ENCODE data around the gene METRN. TPM values are rescaled to one million over a fixed set of nuclear protein-coding genes. Genes with fewer than 3 reads are reported as not detected.
"Not testable (repeated sequence)": the region's sequence is repeated elsewhere in the genome, so short reads cannot be mapped to it uniquely, and the experiment has no call there.

The METRN gene
- total RNA-seq, 1 donor from 2014 or later, result 73.3 TPM

DNA sequence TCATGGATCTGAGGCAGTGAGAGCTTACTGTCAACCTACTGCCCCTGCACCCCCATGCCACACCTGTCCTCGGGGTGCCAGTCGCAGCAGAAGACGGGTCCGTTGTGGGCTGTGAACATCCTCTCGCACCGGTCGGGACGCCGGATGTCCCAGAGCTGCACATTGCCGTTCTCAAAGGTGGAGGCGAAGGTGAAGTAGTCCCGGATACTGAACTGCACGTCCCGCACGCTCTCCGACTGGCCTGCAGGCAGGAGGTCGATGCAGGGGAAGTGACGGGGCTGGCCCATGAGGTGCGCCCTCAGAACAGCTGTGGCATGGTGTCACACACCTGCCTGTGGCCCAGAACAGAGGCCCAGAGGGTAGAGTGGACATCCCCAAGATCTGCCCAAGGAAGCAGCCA, 27.4 kb upstream of the METRN start:
- intact Hi-C loops (cut with DNase I), result no loop called here
- no peak for DNase-seq (ENCODE audit: low spot score)

DNA sequence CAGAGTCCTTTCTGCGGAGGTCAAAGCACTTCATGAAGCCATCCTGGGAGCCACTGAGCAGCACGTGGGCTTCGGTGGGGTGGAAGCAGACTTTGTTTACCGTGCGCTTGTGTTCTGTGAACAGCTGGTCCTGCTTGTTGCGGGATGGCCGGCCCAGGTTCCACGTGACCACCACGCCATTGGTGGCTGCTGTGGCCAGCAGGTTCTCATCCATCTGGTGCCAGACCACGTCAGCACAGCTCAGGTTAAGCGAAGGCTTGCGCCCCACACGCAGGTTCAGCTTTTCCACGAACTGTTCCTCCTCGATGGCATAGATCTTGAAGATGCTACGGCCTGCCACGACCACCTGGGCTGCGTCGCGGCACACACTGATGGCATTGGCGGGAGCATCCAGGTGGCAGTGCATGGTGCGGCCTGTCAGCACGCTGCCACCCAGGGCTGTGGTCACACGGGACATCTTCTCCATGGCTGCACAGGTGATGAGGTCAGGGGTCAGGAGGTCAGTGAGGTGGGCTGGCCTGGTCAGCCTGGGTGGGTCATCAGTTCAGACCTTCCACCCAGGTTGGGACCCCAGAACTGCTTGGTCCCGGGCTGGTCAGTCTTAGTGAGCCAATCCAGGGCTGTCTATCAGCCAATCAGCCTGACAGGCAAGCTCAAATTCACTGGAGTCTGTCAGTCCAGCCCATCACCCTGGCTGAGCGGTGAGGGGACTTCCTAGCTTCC, 25.6 kb upstream of the METRN start:
- DNase-seq (ENCODE audit: low spot score), result no peak
- intact Hi-C loops (cut with DNase I), result no loop called here

DNA sequence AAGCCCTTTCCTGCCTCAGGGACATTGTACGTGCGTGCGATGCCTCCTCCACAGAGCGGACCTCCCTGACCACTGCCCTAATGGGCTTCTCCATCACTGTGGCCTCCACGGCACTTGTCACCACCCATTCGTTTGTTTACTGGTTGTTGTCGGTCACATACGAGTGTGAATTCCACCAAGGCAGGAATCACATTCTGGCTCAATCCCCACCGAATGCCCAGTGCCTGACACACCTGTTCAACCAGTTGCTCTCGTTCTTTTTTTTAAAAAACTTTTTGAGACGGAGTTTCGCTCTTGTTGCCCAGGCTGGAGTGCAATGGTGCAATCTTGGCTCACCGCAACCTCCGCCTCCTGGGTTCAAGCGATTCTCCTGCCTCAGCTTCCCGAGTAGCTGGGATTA, 23.7 kb upstream of the METRN start:
- intact Hi-C loops (cut with DNase I); DNase-seq (ENCODE audit: low spot score): not testable (repeated sequence)

DNA sequence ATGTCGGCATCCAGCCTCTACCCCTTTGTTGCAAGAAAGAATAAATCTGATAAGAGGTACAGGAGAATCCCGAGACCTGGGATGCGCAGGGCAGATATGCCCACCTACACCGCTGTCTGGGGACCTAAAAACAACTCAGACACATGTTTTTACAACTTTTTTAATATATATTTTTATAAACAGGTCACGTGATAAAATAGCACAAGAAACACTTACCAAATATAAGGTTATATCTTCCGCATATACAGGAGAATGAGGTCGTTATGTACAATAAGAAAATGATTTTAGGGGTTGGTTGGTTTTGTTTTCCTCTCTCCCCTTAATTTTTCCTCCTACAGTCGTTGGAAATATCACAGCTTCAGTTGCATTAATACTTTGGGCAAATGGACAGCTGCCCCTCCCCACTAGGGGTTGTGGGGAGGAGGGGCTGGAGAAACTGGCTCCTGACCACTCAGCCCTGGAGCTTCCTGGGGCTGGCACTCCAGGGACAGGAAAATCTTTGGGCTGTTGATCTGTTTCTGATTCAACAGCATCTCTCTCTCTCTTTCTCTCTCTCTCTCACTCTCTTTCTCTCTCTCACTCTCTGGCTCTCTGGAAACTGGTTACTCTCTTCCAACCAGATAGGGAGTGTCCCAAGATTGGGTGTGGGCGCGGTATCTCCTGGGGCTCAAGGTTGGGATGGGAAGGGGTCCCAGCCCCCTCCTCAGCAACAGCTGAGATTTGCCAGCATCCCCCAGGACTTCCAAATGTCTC, 22.4 kb upstream of the METRN start:
- intact Hi-C loops (cut with DNase I), result no loop called here
- no peak for DNase-seq (ENCODE audit: low spot score)

DNA sequence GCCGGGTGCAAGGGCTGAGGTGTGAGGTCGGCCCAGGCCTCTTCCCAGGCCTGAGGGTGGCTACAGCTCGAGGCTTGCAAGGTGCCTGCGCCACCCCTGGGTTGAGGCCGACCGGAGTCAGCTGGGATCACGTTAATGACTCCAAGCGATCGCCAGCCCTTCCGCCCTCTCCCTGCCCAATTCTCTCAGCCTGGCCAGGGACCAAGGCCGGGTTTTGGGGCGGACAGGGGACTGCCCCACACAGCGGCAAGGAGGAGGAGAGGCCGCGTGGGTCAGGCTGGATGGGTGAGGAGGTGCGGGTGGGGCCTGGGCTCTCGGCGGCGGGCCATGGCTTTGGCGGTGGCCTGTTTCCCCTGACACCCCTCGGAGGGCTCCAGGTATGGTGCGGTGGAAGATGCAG, 21.6 kb upstream of the METRN start:
- intact Hi-C loops (cut with DNase I), result no loop called here
- no peak for DNase-seq (ENCODE audit: low spot score)

DNA sequence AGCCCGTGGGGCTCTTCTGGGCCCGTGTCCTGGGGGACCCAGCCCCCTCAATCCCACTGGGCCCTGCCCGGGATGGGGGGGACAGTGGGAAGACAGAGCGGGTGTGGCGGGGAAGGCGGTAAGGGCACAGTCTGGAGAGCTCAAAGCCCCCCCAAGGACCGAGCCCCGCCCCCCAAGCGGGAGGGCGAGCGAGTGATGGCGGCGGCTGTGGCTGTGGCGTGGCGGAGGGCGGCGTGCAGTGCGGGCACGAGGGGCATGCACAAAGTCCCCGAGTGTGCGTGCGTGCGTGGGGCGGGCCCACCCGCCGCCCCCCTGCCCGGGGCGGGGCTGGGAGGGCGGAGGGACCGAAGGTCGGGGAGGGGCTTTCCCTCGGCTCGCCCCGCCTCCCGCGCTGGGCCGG, 21.2 kb upstream of the METRN start:
- no peak for DNase-seq (ENCODE audit: low spot score)
- intact Hi-C loops (cut with DNase I), result no loop called here

DNA sequence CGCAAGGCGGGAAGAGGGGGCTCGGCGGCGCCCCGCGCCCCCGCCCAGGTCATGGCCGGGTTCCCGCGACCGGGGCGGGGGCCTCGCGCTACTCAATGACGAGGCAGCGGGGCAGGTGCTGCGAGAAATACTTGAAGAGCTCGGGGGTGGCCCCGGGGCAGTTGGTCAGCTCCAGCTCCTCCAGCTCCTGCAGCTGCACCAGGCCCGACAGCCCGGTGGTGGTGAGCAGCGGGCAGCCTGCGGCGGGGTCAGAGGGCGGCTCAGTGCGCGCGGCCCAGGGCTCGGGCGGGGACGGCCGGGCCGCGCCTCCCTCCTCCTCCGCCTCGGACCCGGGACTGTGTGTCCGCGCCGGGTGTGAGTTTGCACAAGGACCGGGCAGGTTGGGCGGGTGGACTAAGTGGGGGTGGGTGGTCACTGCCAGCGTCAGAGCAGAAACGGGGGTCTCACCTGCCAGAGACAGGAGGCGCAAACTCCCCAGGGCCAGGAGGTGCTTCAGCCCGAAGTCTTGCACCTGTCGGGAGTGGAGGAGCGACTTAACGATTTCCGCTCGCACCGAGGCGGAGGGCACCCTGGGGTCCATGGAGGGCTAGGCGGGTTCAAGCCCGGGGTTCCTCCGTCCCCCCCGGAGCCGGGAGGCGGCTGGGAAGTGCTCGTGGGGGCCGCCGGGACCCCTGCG, 20.6 kb upstream of the METRN start:
- intact Hi-C loops (cut with DNase I), result no loop called here
- no peak for DNase-seq (ENCODE audit: low spot score)

DNA sequence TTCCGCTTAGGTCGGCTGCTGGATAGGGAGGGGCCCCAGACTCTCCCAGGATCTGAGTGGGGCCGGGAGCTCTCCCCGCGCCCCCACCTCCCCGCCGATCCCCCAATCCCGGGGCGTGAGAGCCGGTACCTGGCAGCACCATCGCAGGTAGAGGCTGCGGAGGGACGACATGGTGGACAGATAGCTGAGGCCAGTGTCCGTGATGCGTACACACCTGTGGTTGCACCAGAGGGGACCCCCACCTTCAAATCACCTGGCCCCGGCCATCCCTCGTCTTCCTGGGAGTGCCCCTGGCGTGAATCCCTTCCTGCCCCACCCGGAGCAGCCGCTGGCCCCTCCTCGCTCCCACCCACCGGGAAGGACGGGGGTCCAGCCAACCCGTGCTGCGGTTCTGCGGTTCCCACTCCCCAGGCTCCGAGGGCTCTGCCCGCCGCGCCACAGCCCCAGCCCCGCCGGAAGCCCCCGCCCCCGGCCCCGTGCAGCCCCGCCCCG, 20.0 kb upstream of the METRN start:
- no peak for DNase-seq (ENCODE audit: low spot score)
- intact Hi-C loops (cut with DNase I), result no loop called here

DNA sequence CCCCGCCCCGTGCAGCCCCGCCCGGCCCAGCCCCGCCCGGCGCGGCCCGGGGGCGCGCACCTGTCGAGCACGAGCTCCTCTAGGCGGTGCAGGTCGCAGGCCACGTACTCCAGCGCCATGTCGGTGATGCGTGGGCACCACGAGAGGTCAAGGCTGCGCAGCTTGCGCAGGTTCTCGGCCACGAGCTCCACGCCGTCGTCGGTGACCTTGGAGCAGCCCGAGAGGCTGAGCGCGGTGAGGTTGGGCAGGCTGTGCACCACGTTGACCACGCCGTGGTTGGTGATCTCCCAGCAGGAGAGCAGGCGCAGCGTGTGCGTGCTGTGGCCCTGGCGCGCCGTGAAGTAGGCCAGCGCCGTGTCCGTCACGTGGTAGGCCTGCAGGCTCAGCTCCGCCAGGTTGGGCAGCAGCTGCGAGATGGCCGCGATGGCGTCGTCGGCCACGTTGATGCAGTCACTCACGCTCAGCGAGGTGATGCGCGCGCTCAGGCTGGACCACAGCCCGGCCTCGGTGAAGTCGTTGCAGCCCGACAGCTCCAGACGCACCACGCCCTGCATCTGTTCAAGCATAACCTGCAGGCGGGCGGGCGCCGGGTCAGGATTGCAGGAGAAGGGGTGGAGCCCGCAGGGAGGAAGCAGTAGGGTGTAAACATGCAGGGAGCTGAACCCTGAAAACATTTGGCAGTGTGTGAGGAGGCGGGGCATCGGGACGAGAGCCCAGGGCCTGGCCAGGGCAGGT, 19.4 kb upstream of the METRN start:
- intact Hi-C loops (cut with DNase I), result no loop called here
- DNase-seq (ENCODE audit: low spot score), result no peak

DNA sequence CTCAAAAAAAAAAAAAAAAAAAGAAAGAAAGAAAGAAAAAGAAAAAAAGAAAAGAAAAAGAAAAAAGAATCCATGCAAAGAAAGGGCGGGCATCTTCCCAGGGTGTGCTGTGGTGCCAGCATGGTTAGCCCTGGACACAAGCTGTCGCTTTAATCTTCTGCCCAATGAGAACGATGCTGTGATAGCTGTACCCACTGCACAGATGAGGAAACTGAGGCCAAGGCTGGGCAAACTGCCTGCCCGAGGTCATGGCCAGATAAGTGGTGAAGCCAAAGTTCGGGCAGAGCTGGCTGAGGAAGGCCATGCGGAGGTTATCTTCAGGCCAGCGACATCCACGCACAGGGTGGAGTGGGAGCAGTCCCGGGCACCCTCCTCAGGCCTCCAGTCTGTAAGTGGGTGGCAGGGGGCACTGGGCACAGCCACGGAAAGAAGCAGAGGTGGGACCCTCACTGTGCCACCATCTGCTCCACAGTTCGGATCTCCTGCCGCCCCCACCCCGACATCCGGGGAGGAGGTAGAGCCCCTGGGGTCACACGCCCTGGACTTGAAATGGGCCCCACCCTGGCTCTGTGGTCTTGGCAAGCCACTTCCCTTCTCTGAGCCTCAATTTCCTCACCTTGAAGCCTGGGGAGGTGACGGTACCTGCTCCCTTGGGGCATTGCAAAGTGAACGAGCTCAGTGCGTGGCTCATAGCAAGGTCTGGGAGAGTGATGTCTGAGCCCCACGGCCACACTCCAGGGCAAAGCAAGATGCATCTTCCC, 15.8 kb upstream of the METRN start:
- intact Hi-C loops (cut with DNase I), result no loop called here
- no peak for DNase-seq (ENCODE audit: low spot score)

DNA sequence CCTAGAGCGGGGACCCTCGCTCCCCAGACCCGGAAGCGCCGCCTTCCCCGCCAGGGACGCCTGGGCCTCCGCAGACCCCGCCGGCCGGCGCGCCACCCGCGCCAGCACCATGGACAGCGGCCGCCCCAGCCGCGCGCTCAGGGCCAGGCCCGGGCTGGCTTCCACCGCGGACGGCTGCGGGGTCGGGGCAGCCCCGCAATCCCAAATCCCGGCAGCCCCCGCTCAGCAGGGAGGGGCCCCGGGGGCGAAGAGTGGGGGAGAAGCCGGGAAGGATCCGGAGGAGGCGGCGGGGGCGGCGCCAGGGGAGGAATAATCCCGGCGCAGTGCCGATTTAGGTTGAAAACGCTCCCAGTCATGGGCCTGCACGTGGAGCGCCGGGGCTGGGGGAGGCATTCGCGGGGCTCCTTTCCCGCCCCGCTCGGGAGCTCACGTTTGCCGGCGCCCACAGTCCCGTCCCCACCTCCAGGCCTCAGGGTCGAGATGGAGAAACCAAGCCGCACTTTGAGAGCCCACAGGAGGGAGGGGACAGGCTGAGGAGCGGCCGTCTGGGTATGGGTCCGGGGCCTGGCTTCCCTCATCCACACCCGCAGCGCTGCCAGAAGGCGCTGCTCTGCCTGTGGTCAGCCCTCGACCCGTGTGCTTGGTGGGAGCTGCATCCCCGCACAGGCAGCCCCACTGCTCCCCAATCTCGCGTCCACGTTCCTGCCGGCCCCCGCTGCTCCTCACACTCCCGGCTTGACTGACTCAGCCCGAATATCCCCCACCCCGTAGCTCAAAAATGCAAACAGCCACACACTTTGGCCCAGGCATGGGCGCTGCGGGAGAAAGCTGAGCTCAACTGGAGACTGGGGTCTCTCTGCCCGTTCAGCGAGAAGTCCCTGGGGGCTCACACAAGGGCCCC, 14.0 kb upstream of the METRN start:
- DNase-seq (ENCODE audit: low spot score), result no peak
- intact Hi-C loops (cut with DNase I), result no loop called here

DNA sequence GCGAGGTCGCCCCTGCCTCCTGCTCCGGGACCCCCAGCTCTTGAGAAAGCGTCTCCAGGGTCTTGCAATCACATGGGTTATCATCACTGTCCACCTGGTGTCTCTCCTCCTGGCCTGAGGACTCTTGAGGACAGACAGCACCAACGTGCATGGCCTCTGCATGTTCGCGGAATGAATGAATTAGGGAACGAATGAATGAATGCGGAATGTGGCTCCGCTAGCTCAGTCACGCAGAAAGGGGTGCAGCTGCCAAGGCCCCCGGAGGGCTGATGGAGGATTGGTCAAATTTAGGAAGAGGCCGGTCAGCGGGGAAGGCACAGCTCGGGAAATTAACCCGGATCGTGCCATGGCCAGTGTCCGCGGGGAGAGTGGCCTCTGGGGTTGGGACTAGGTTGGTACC, 12.6 kb upstream of the METRN start:
- intact Hi-C loops (cut with DNase I), result no loop called here
- no peak for DNase-seq (ENCODE audit: low spot score)

DNA sequence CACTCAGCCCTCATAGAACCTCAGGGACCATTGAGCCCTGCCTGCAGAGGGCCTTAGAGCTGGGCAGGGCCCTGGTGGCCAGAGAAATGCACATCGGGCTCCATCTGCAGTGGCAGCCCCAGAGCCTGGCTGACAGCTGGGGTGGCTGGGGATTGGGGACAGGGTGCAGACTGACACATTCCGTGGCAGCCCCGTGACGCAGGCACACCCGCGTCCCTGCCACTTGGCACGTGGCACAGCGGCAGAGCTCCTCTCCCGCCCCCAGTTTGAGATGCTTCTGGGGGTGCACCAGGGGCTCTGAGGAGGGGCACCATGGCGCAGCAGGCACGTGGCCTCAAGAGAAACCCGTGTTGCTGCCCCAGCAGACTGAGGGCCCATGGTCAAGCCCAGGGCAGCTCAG, 11.5 kb upstream of the METRN start:
- intact Hi-C loops (cut with DNase I), result no loop called here

DNA sequence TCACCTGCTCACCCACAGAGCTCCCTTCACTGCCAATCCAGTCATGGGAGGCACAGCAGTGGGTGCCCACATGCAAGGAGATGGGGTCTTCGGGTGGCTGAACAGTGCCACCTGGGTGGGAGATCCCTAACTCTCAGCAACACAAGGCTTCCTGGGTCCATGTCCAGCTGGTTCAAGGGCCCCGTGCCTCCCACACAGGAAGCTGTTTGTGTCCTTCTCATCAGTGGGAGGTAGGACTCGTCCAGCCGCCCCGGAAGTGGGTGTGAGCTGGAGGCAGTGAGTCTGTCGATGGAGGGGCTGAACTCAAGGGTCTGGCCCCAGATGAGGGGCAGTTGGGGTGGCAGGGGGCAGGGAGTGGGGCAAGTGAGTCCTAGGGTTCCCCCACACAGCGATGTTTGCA, 10.9 kb upstream of the METRN start:
- intact Hi-C loops (cut with DNase I), result no loop called here
- DNase-seq (ENCODE audit: low spot score), result no peak

More for the DNA sequence above, 11.5 kb upstream of the METRN start:
- DNase-seq (ENCODE audit: low spot score), result no peak

DNA sequence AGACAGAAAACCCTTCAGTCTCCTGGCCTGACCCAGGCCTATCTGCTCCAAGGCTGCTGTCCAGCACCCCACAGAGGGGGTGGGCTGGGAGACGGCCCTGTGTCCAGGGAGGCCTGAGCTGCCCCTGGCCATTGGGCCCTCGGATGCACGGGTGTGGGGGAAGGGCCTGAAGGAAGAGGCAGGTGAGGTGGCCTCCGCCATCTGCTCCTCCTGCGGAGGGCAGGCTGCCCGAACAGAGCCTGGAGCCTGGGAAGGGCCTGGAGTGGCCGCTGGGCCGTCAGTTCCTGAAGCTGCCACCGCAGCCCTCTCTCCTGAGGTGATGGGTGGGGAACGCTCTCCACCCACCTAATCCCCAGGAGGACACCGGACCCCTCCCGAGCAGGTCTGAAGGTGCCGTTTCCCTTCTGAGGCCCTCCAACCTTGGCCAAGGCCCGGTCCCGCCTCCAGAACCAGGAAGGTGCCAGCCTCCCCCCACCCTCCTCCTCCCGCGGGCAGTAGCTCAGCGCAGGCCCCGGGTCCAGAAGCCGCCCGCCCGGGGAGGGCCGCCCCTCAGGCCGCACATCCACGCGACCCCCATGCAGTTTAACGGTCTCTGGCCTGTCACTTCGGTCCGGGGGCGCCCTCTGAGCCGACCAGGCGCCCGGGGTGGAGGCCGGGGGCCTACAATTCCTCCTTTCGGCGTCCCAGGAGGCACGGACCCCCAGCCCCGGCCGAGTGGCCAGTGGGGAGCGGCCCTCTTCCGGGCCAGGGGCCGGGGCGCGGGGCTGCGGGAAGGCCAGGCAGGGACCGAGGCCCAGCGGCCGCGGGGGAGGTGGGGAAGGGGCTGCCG, 10.2 kb upstream of the METRN start:
- no peak for DNase-seq (ENCODE audit: low spot score)
- intact Hi-C loops (cut with DNase I), result no loop called here

DNA sequence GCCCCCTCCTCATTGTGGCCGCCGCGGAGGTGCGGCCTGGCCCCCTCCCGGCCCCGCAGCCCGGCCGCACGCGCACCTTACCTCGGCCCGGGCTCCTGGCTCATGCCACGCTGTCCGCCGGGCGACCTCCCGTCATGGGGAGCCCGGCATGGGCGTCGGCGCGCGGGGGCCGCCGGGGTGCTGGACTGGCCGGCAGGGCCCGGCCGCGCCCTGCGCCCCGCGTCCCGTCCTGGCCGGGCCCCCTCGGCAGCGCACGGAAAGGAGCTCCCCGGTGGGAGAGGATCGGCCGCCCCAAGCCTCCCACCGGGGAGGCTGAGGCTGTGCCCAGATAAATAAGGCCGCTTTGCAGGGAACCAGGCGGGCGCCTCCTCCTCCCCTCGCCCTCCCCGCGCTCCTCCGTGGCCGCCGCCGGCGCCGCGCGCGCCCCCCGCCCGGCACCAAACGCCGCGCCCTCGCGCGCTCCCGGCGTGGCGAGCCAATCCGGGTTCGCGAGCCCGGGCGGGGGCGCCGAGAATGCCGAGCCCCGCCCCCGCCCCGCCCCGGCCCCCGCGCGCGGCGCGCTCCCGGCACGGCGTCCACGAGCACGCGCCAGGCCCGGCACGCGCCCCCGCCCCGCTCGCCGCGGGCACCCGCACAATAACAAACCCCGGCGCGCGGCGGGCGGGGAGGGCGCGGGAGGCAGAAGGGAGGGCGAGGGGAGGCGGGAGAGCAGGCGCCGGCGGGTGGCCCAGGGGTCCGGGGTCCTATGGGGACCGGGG, 9.3 kb upstream of the METRN start, which contains the start of gene FBXL16:
FBXL16 (minus strand) TSS at position 371 of the 758 bp plus-strand sequence. CDS start 8,396 bp downstream, outside the sequence.
- intact Hi-C loops (cut with DNase I), result no loop called here
- DNase-seq (ENCODE audit: low spot score), result no peak
